HG03060 (cell line): Measurements from ENCODE around the gene SYS1.

ENCODE experiments used
- ATAC-seq: cut with Tn5 transposase; IDR thresholded peaks from one replicate; pipeline ENCODE4 v1.9.1; 2021; ENCODE audit warnings: low read depth, moderate number of reproducible peaks; ENCODE audit not compliant: unreplicated experiment

Gene SYS1

GRCh38 chr20:45374966-45375365, 12.0 kb downstream of the SYS1 start:
- no peak for ATAC-seq

- no peak for ATAC-seq
Observed at GRCh38 chr20:45377269-45377668, 14.3 kb downstream of the SYS1 start.

GRCh38 chr20:45378191-45378590, 15.2 kb downstream of the SYS1 start, which contains the start of gene TP53TG5:
Gene TP53TG5 (minus strand): TSS chr20:45378325. CDS start chr20:45378236, 89 bp downstream.
- ATAC-seq, result no peak

GRCh38 chr20:45387274-45387673, 24.3 kb downstream of the SYS1 start:
- ATAC-seq, result no peak

GRCh38 chr20:45390931-45391330, 28.0 kb downstream of the SYS1 start:
- ATAC-seq, result no peak

GRCh38 chr20:45391559-45391958, 28.6 kb downstream of the SYS1 start:
- no peak for ATAC-seq

GRCh38 chr20:45392733-45393132, 29.8 kb downstream of the SYS1 start:
- no peak for ATAC-seq

- no peak for ATAC-seq
Observed at GRCh38 chr20:45394221-45395113, 31.5 kb downstream of the SYS1 start.

- no peak for ATAC-seq
Observed at GRCh38 chr20:45395114-45395415, 32.1 kb downstream of the SYS1 start.

- no peak for ATAC-seq
Observed at GRCh38 chr20:45399018-45399417, 36.1 kb downstream of the SYS1 start.

GRCh38 chr20:45400346-45401031, 37.5 kb downstream of the SYS1 start:
- no peak for ATAC-seq

GRCh38 chr20:45402946-45403345, 40.0 kb downstream of the SYS1 start:
- ATAC-seq, result no peak

- no peak for ATAC-seq
Observed at GRCh38 chr20:45404438-45404837, 41.5 kb downstream of the SYS1 start.

- ATAC-seq, result no peak
Observed at GRCh38 chr20:45405571-45406259, 42.8 kb downstream of the SYS1 start.

GRCh38 chr20:45406260-45407066, 43.5 kb downstream of the SYS1 start:
- no peak for ATAC-seq

GRCh38 chr20:45407067-45407745, 44.2 kb downstream of the SYS1 start:
- ATAC-seq, result no peak

- no peak for ATAC-seq
Observed at GRCh38 chr20:45407783-45408645, 45.1 kb downstream of the SYS1 start, which contains the start of gene DBNDD2. Gene DBNDD2 (plus strand): TSS chr20:45408289. CDS start chr20:45408468, 179 bp downstream.

- ATAC-seq, result no peak
Observed at GRCh38 chr20:45408646-45409213, 45.8 kb downstream of the SYS1 start.
